GM10266 (cell line): ENCODE data around the gene ZBTB24.
"Not testable (repeated sequence)": the region's sequence is repeated elsewhere in the genome, so short reads cannot be mapped to it uniquely, and the experiment has no call there.

ENCODE experiments used
- DNase-seq: peaks from one replicate; pipeline ENCODE4 v3.0.0; 2012; ENCODE audit errors: extremely low spot score
- CTCF ChIP-seq: IDR thresholded peaks from 2 replicates; pipeline ENCODE4 v1.5.1; 2012; ENCODE audit warnings: mild to moderate bottlenecking, low read depth; ENCODE audit not compliant: control insufficient read depth, insufficient read depth; ENCODE audit errors: missing control alignments

The ZBTB24 gene

GRCh38 chr6:109469591-109470189 is 13.3 kb downstream of the ZBTB24 start:
- DNase-seq, result no peak
- TF ChIP-seq CTCF, result no peak

GRCh38 chr6:109467696-109468095 is 15.3 kb downstream of the ZBTB24 start:
- no peak for DNase-seq
- TF ChIP-seq CTCF, result no peak

GRCh38 chr6:109466212-109466923 is 16.7 kb downstream of the ZBTB24 start:
- no peak for DNase-seq
- no peak for TF ChIP-seq CTCF

- no peak for DNase-seq
- TF ChIP-seq CTCF, result no peak
Measured at GRCh38 chr6:109465772-109466171, 17.2 kb downstream of the ZBTB24 start.

GRCh38 chr6:109461733-109462526 is 21.1 kb downstream of the ZBTB24 start:
- TF ChIP-seq CTCF, result no peak
- no peak for DNase-seq

GRCh38 chr6:109461205-109461604 is 21.8 kb downstream of the ZBTB24 start:
- DNase-seq, result not testable (repeated sequence)

- no peak for DNase-seq
- TF ChIP-seq CTCF, result no peak
Measured at GRCh38 chr6:109460161-109460829, 22.7 kb downstream of the ZBTB24 start.
